HL-60 (cell line): ENCODE measurements around the gene CYP2A6.
"Not testable (repeated sequence)": the region's sequence is repeated elsewhere in the genome, so short reads cannot be mapped to it uniquely, and the experiment has no call there.

Source experiments
- CTCF ChIP-seq: IDR thresholded peaks from one replicate; pipeline ENCODE4 v1.5.1; 2011; ENCODE audit warnings: low read length, control low read depth, inconsistent platforms; ENCODE audit not compliant: insufficient read depth
- GABPA ChIP-seq: IDR thresholded peaks from 2 replicates; pipeline ENCODE4 v1.6.1; 2012; ENCODE audit warnings: low read depth
- POLR2AphosphoS5 ChIP-seq: IDR thresholded peaks from 2 replicates; pipeline ENCODE4 v1.6.1; 2012; ENCODE audit warnings: low read depth
- SPI1 ChIP-seq: IDR thresholded peaks from 2 replicates; pipeline ENCODE4 v1.6.1; 2012; ENCODE audit warnings: low read depth, mild to moderate bottlenecking, borderline replicate concordance
- TF ChIP-seq, protein P1 (sequence below): IDR thresholded peaks from 2 replicates; pipeline ENCODE4 v1.6.1; 2012; ENCODE audit warnings: low read depth; ENCODE audit not compliant: insufficient replicate concordance

GRCh38 chr19:40822704-40823553 lies 27.3 kb downstream of the CYP2A6 start:
- TF ChIP-seq CTCF, GABPA: not testable (repeated sequence)
- TF ChIP-seq POLR2AphosphoS5 (peak; percentile 63), SPI1 (peak; percentile 99)
- TF ChIP-seq, protein P1, sequence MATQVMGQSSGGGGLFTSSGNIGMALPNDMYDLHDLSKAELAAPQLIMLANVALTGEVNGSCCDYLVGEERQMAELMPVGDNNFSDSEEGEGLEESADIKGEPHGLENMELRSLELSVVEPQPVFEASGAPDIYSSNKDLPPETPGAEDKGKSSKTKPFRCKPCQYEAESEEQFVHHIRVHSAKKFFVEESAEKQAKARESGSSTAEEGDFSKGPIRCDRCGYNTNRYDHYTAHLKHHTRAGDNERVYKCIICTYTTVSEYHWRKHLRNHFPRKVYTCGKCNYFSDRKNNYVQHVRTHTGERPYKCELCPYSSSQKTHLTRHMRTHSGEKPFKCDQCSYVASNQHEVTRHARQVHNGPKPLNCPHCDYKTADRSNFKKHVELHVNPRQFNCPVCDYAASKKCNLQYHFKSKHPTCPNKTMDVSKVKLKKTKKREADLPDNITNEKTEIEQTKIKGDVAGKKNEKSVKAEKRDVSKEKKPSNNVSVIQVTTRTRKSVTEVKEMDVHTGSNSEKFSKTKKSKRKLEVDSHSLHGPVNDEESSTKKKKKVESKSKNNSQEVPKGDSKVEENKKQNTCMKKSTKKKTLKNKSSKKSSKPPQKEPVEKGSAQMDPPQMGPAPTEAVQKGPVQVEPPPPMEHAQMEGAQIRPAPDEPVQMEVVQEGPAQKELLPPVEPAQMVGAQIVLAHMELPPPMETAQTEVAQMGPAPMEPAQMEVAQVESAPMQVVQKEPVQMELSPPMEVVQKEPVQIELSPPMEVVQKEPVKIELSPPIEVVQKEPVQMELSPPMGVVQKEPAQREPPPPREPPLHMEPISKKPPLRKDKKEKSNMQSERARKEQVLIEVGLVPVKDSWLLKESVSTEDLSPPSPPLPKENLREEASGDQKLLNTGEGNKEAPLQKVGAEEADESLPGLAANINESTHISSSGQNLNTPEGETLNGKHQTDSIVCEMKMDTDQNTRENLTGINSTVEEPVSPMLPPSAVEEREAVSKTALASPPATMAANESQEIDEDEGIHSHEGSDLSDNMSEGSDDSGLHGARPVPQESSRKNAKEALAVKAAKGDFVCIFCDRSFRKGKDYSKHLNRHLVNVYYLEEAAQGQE = not testable (repeated sequence)
